HG02870 (cell line): Measurements from ENCODE around the gene LTV1.
"Not testable (repeated sequence)": the region's sequence is repeated elsewhere in the genome, so short reads cannot be mapped to it uniquely, and the experiment has no call there.

Experiments used
- ATAC-seq: cut with Tn5 transposase; IDR thresholded peaks from one replicate; pipeline ENCODE4 v1.9.1; 2021; ENCODE audit warnings: mild to moderate bottlenecking, moderate library complexity; ENCODE audit not compliant: unreplicated experiment

The LTV1 gene

DNA sequence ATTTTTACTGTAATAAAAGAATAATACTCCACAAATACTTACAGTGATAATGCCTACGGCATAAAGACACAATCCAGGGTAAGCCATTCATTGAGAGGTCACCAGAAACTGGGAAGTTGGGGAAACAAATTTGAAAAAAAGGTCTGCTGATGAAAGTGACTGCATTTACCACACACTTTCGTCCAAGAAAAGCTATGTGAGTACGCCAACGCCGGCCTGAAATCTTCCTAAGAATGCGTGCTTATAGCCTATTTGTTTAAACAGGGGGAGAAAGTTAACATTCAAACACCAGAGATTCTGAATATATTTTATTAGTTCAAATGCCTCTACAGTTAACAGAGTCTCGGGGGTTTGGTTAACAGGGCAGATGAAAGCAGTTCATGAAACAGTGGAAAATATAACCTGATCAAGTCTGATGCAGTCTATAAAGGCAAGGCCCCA lies 657 bp upstream of the LTV1 start:
- no peak for ATAC-seq

DNA sequence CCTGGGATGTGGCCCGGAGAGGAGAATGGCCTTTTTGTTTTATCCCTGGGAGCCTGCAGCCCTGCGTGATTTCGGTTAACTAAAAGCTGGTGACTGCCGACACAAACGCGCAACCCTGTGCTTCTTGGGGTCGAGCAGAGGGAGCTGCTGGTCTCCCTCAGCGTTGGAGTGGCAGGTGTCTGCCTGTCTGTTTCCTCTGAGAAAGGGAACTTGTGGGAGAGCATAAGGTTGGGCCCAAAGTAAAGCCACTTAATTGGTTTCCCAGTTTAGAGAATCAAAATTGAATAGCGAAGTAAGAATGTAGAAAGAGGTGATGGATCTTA lies 500 bp downstream of the LTV1 start:
- ATAC-seq: no peak

DNA sequence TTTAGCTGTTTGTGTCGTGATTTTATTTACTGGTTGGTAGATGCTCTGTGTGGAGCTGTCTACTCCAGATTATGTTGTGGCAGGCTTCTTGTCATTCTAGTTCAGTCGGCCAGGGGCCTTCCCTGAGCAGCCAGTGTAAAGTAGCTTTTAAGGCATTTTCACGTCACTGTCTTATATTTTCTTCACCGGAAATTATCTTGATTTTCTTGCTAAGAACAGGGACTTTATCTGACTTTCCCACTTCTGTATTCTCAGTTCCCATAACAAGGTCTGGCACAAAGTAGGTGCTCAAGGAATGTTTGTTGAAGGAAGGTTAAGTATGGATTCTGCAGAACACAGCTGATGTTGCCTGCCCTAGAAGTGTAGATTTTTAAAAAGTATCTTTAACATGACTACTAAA lies 868 bp downstream of the LTV1 start:
- no peak for ATAC-seq

DNA sequence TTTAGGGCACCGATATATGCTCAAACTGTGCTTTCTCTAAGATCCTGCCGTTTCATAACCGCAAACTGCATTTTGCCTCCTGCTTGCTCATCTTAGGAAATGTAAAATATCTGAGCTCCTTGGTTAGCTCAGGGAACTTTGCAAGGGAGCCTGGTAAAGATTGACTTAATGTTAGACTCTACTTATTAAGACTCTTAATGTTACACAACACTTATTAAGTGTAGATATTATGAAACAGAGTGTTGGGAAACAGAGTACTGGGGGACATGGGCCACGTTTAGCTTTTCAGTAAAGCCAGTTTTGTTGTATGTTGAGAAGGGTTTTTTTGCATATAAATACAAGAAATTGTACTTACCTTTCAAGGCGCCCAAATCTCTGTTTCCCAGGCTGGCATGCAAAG lies 1.9 kb downstream of the LTV1 start:
- no peak for ATAC-seq

DNA sequence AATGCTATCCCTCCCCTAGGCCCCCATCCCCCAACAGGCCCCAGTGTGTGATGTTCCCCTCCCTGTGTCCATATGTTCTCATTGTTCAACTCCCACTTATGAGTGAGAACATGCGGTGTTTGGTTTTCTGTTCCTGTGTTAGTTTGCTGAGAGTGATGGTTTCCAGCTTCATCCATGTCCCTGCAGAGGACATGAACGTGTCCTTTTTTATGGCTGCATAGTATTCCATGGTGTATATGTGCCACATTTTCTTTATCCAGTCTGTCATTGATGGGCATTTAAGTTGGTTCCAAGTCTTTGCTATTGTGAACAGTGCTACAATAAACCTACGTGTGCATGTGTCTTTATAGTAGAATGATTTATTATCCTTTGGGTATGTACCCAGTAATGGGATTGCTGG lies 8.6 kb downstream of the LTV1 start:
- not testable (repeated sequence) for ATAC-seq

DNA sequence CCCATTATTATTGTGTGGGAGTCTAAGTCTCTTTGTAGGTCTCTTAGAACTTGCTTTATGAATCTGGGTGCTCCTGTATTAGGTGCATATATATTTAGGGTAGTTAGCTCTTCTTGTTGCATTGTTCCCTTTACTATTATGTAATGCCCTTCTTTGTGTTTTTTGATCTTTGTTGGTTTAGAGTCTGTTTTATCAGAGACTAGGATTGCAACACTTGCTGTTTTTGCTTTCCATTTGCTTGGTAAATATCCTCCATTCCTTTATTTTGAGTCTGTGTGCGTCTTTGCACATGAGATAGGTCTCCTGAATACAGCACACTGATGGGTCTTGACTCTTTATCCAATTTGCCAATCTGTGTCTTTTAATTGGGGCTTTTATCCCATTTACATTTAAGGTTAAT lies 11.9 kb downstream of the LTV1 start:
- not testable (repeated sequence) for ATAC-seq

DNA sequence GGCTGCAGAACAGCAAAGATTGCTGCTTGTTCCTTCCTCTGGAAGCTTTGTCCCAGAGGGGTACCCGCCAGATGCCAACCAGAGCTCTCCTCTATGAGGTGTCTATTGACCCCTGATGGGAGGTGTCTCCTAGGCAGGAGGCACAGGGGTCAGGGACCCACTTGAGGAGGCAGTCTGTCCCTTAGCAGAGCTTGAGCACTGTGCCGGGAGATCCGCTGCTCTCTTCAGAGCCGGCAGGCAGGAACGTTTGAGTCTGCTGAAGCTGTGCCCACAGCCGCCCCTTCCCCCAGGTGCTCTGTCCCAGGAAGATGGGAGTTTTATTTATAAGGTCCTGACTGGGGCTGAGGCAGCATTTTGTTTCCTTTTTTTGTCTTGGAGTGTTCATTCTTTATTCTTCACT lies 13.6 kb downstream of the LTV1 start:
- not testable (repeated sequence) for ATAC-seq

DNA sequence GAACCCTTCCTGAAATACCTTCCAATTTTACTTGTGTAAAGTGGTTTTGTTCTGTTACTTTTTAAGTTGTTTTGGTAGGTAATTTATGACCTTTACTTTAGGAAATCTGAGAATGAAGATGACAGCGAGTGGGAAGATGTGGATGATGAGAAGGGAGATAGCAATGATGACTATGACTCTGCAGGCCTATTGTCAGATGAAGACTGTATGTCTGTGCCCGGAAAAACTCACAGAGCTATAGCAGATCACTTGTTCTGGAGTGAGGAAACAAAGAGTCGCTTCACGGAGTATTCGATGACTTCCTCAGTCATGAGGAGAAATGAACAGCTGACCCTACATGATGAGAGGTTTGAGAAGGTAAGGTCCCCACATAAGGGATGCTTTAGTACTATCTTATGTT lies 14.5 kb downstream of the LTV1 start:
- ATAC-seq: no peak

DNA sequence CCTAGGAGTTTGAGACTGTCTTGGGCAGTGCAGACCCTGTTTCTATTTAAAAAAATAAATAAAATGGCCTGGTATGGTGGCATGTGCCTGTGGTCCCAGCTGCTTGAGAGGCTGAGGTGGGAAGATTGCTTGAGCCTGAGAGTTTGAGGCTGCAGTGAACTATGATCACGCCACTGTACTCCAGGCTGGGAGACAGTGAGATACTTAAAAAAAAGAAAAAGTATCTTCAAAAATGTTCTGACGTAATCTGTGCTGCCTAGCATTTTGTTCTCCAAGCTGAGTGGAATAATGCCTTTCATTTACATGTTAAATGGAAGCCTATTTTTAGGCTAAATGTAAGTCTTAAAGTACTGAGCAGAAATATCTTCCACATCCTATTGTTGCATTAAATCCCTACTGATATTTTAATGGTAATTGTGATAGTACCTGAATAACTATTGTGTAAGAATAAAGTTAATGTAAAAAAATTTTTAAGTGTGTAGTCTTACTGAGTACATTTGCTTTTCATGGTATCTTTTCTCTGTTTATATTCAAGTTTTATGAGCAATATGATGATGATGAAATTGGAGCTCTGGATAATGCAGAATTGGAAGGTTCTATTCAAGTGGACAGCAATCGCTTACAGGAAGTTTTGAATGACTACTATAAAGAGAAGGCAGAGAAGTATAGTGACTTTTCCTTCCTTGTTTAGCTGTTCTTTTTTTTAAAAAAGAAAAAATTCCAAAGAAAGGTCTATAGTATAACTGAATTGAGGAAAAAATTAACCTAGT lies 16.9 kb downstream of the LTV1 start:
- ATAC-seq: no peak

DNA sequence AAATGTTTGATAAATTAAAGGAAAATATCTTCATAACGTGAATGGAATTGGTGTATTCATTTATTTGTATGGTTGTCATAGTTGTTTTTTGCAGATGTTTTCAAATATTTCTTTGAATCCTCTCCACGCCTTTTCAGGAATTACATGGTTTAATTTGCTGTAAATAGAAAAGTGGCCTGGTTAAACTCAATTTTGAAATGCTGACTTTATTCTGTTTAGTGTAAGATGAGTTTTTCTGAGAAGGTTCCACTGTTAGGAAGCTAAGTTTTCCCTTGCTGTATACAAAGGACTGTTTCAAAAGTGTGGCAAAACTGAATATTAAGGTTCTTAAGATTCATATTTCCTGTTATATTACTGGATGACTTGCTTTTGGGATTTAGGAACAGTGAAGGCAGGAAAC lies 20.6 kb downstream of the LTV1 start:
- ATAC-seq: no peak

DNA sequence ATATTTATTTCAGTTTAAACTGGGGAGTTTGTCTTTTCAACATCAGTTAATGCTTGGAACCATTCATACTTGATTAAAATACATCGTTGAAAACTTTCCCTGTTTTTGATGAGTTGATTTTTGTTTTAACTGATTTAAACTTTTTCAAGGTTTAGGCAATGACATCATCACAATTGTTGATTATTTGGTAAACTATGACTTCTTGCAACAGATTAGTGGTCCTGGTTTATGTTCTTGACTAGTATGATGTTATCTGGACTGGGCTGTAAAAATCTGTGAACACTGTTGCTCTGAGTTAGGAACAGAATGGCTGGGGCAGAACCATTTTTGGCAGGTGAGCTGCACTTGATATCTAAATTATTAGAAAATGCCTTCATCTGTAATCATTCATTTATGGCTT lies 21.1 kb downstream of the LTV1 start, which contains the start of gene ZC2HC1B:
TSS of gene ZC2HC1B (plus strand) at position 241 of the 400 bp plus-strand sequence. CDS start at position 307, 66 bp downstream.
- no peak for ATAC-seq

DNA sequence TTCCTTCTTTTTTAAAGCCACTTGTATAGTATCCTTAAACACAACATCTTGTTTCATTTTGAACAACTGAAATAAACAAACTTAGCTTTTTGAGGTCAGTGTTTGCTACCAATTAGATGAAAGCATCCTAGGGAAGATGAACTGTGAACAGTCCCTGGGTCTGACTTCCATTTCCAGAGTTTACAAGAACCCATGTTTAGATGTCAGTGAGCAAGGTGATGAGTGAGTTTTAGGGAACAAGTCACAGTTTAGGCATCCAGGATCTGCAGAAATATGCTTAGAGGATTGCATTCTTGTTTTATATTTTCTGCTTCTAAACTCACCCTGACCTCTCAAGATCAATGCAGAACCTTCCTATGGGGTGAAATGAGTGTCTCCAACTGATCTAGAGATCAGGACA lies 24.1 kb downstream of the LTV1 start:
- ATAC-seq: no peak

DNA sequence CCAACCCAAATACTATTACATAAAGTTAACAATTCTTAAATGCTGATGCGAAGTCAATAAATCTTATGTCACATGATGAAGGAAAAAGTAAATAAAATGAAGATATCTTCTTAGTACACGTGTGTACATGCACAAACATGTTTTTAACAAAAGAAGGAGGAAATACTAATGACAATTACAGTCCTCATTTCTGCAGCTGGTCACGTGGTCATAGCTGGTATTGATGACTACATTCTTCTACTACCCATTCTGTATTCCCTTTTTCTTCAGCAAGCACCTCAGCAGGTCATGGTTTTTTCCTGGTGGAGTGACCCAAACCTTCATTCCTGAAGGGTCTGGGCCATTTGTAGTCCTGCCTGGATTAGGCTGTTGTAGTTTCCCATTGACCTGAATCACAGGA lies 25.7 kb downstream of the LTV1 start:
- ATAC-seq: not testable (repeated sequence)

DNA sequence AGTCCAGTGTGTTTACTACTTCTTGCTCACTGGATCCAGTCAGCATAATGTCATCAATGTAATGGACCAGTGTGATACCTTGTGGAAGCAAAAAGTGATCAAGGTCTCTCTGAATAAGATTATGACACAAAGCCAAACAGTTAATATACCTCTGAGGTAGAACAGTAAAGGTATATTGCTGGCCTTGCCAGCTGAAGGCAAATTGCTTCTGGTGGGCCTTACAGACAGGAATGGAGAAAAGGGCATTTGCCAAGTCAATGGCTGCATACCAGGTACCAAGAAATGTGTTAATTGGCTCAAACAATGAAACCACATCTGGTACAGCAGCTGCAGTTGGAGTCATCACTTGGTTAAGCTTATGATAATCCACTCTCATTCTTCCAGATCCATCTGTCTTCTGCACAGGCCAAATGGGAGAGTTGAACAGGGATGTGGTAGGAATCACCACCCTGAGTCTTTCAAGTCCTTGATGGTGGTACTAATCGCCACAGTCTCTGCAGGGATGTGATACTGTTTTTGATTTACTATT lies 28.1 kb downstream of the LTV1 start:
- ATAC-seq: not testable (repeated sequence)

DNA sequence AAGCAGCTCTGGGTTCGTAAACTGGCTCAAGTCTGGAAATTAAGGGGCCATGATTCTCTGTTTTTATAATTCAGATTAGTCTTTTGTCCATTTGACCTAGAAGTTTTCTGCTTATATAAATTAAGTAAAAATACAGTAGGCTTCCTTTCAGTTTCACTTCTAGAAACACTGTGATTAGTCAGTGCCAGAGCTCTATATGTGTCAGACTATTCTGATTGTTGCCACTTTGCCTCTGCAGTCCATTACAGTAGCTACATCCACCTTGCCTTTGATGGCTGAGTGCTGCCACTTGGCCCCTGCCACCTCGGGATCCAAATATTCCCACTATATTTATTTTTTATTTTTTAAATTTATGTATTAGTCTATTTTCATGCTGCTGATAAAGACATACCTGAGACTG lies 29.1 kb downstream of the LTV1 start:
- ATAC-seq: peak; percentile 99

DNA sequence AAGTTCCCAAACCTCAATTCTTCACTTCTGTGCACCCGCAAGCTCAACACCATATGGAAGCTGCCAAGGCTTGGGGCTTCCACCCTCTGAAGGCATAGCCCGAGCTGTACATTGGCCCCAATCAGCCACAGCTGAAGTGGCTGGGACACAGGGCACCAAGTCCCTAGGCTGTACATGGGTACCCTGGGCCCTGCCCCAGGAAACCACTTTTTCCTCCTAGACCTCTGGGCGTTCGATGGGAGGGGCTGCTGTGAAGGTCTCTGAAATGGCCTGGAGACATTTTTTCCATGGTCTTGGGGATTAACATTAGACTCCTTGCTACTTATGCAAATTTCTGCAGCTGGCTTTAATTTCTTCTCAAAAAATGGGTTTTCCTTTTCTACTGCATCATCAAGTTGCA lies 30.5 kb downstream of the LTV1 start:
- not testable (repeated sequence) for ATAC-seq

DNA sequence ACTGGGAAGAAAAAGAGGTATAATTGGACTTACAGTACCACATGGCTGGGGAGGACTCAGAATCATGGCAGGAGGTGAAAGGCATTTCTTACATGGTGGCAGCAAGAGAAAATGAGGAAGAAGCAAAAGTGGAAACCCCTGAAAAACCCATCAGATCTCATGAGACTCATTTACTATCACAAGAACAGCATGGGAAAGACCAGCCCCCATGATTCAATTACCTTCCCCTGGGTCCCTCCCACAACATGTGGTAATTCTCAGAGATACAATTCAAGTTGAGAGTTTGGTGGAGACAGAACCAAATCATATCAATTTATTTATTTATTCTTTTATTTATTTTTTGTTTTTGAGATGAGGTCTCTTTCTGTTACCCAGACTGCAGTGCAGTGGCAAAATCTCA lies 31.4 kb downstream of the LTV1 start:
- ATAC-seq: not testable (repeated sequence)

DNA sequence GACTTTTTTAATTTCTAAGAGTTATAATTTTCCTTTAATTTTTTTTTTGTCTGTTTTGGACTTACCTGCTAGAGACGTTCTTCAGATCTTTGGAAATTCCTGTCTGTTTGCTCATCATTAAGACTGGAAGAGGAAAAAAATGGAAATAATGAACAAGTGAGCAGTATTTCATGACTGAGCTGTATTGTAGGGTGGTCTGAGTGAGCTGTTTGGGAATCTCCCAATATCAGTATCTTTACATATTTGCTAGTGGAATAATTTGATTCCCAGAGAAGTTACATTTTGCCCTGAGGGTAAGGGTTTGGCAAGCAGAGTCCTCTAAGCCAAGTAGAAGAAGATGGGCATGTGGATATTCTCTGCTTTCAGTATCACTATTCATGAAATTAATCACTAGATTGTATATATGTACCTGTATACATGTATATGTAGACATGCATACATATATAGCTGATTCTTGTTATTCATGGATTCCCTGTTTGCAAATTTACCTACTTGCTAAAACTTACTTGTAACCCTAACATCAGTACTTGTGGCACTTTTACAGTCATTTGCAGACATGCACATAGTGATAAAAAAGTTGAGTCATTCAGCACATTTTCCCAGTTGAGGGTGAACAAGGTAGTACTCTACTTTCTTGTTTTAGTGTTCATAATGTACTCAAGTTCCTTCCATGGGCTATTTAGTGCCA lies 34.6 kb downstream of the LTV1 start:
- no peak for ATAC-seq

DNA sequence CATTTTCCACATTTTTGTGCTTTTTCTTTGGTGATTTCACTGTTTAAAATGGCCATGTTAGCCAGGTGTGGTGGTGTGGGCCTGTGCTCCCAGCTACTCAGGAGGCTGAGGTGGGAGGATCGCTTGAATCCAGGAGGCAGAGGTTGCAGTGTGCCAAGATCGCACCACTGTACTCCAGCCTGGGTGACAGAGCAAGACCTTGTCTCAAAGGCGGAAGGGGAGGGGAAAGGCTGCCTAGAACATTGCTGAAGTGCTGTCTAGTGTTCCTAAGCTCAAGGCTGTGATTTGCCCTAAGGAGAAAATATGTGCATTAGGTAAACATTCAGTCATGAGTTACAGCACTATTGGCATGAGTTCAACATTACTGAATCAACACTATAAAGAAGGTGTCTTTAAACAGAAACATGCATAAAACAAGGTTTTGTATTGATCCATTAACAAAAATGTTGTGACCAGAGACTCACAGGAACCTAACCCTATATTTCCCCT lies 35.2 kb downstream of the LTV1 start:
- ATAC-seq: no peak

DNA sequence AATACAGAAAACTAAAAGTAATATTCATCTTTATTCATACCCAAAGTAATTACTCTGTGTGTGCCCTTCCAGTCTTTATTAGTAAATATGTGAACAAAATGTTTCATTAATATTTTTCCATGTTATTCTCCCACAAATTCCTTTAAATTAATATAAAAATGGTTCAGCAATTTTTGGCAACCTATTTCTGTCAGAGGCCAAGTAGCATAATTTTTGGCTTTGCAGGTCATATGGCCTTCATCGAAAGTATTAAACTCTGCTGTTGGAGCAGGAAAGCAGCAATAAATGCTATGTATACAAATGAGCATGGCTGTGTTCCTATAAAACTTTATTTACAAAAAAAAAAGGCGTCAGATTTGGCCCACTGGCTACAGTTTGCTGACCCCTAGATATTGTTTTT lies 37.3 kb downstream of the LTV1 start:
- no peak for ATAC-seq

DNA sequence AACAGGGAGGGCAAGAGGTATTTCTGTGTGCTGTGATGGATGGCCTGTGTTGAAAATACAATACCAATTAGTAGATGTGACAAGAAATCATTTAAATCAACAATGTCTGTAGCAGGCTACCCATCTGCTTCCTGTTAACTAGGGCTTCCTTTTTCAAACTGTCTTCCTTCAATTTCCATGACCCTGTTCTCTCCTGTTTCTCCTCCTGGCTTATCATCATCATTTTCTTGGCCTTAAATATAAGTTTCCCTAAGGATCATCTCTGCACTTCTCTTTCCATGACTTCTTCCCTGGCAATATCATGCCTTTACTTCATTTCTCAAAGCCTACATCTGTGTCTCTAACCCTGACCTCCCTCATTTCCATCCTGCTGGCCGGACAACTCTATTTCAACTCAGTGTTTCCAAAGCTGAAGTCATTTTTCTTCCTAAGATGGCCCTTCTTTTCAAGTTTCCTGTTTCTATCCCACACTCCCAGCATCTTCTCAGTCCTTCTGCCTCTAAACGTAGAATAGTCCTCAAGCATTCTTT lies 39.3 kb downstream of the LTV1 start:
- no peak for ATAC-seq
